ENCODE measurements around the gene FRMD8. TPM values are rescaled to one million over a fixed set of nuclear protein-coding genes. Genes with fewer than 3 reads are reported as not detected.

The FRMD8 gene
- polyA plus RNA-seq, 1 donor (not counting 4 experiments of a cell fraction or from before 2014, with no cell fraction given) = 24.1 TPM

GRCh38 chr11:65430406-65431217 is 44.2 kb downstream of the FRMD8 start:
- Histone ChIP-seq H3K36me3 (ENCODE audit: control insufficient read depth in 2 of 2, extremely low read depth in 1 of 2, insufficient read depth in 2 of 2, low read length in 2 of 2) (peaks cover 9 to 25% of the 10 kb centered on the region in 2 experiments), H3K4me3 (ENCODE audit: control insufficient read depth in 2 of 3, extremely low read depth in 1 of 3, insufficient read depth in 2 of 3, low read depth in 1 of 3, low read length in 3 of 3) (peak overlapping the region in 2 of 3 experiments; percentile 1 to 9), H3K27me3 (ENCODE audit: control insufficient read depth, extremely low read depth, insufficient read depth, low read length) (no peaks in the 10 kb centered on the region), H3K4me1 (ENCODE audit: control insufficient read depth, extremely low read depth, insufficient read depth, low read length) (peaks cover 45% of the 10 kb centered on the region), H3K27ac (ENCODE audit: control insufficient read depth, insufficient read depth, low read length) (peak overlapping the region; percentile 99), H3K79me2 (ENCODE audit: control insufficient read depth, insufficient read depth, low read length) (peaks cover 49% of the 10 kb centered on the region), H4K20me1 (ENCODE audit: control insufficient read depth, extremely low read depth, insufficient read depth, low read length) (peaks cover 47% of the 10 kb centered on the region), H2AFZ (ENCODE audit: control insufficient read depth, low read length) (no peak overlapping the region), H3K9ac (ENCODE audit: control insufficient read depth, extremely low read depth, insufficient read depth, low read length) (peak overlapping the region; percentile 100), H3K4me2 (ENCODE audit: control insufficient read depth, extremely low read depth, insufficient read depth, low read depth, low read length) (peak overlapping the region; percentile 96), H3K9me3 (ENCODE audit: control insufficient read depth, low read depth, low read length) (no peaks in the 10 kb centered on the region), H3K9me1 (ENCODE audit: control insufficient read depth, extremely low read depth, insufficient read depth, low read length) (no peaks in the 10 kb centered on the region)
- no peak for DNase-seq (ENCODE audit: low read depth, low spot score)
- TF ChIP-seq EZH2 (IDR thresholded peaks at IDR 0.05; ENCODE audit: low read length) (no peak), CTCF (optimal IDR thresholded peaks at IDR 0.05 in 1 of 3, IDR thresholded peaks at IDR 0.05 in 1 of 3, conservative IDR thresholded peaks at IDR 0.05 in 1 of 3; ENCODE audit: extremely low read depth in 1 of 3, insufficient read depth in 2 of 3, low read length in 3 of 3) (no peak)
- no peak for FAIRE-seq
- dilution Hi-C loops (cut with MboI; ENCODE audit: extremely low pct_ligation_motif_present, low sequenced_read_pairs) = no loop called here

GRCh38 chr11:65431451-65432099 is 45.1 kb downstream of the FRMD8 start:
- Histone ChIP-seq H3K9me3 (ENCODE audit: control insufficient read depth, low read depth, low read length) (no peaks in the 10 kb centered on the region), H3K9ac (ENCODE audit: control insufficient read depth, extremely low read depth, insufficient read depth, low read length) (no peak overlapping the region), H2AFZ (ENCODE audit: control insufficient read depth, low read length) (no peak overlapping the region), H3K4me1 (ENCODE audit: control insufficient read depth, extremely low read depth, insufficient read depth, low read length) (peaks cover 42% of the 10 kb centered on the region), H3K36me3 (ENCODE audit: control insufficient read depth in 2 of 2, extremely low read depth in 1 of 2, insufficient read depth in 2 of 2, low read length in 2 of 2) (peaks cover 16 to 35% of the 10 kb centered on the region in 2 experiments), H3K27ac (ENCODE audit: control insufficient read depth, insufficient read depth, low read length) (no peak overlapping the region), H3K4me2 (ENCODE audit: control insufficient read depth, extremely low read depth, insufficient read depth, low read depth, low read length) (peak overlapping the region; percentile 6), H3K9me1 (ENCODE audit: control insufficient read depth, extremely low read depth, insufficient read depth, low read length) (no peaks in the 10 kb centered on the region), H4K20me1 (ENCODE audit: control insufficient read depth, extremely low read depth, insufficient read depth, low read length) (peaks cover 46% of the 10 kb centered on the region), H3K27me3 (ENCODE audit: control insufficient read depth, extremely low read depth, insufficient read depth, low read length) (no peaks in the 10 kb centered on the region), H3K4me3 (ENCODE audit: control insufficient read depth in 2 of 3, extremely low read depth in 1 of 3, insufficient read depth in 2 of 3, low read depth in 1 of 3, low read length in 3 of 3) (no peak overlapping the region), H3K79me2 (ENCODE audit: control insufficient read depth, insufficient read depth, low read length) (peaks cover 49% of the 10 kb centered on the region)
- no peak for FAIRE-seq
- TF ChIP-seq EZH2 (IDR thresholded peaks at IDR 0.05; ENCODE audit: low read length) (no peak), CTCF (optimal IDR thresholded peaks at IDR 0.05 in 1 of 3, IDR thresholded peaks at IDR 0.05 in 1 of 3, conservative IDR thresholded peaks at IDR 0.05 in 1 of 3; ENCODE audit: extremely low read depth in 1 of 3, insufficient read depth in 2 of 3, low read length in 3 of 3) (no peak)
- dilution Hi-C loops (cut with MboI; ENCODE audit: extremely low pct_ligation_motif_present, low sequenced_read_pairs) = no loop called here
- no peak for DNase-seq (ENCODE audit: low read depth, low spot score)
